ENCODE measurements around the gene GLRX3. TPM values are rescaled to one million over a fixed set of nuclear protein-coding genes. Genes with fewer than 3 reads are reported as not detected.
"Not testable (repeated sequence)": the region's sequence is repeated elsewhere in the genome, so short reads cannot be mapped to it uniquely, and the experiment has no call there.

Gene GLRX3
- total RNA-seq, 6 experiments from 2014 or later: 96.2 to 123 (median 112) TPM

DNA sequence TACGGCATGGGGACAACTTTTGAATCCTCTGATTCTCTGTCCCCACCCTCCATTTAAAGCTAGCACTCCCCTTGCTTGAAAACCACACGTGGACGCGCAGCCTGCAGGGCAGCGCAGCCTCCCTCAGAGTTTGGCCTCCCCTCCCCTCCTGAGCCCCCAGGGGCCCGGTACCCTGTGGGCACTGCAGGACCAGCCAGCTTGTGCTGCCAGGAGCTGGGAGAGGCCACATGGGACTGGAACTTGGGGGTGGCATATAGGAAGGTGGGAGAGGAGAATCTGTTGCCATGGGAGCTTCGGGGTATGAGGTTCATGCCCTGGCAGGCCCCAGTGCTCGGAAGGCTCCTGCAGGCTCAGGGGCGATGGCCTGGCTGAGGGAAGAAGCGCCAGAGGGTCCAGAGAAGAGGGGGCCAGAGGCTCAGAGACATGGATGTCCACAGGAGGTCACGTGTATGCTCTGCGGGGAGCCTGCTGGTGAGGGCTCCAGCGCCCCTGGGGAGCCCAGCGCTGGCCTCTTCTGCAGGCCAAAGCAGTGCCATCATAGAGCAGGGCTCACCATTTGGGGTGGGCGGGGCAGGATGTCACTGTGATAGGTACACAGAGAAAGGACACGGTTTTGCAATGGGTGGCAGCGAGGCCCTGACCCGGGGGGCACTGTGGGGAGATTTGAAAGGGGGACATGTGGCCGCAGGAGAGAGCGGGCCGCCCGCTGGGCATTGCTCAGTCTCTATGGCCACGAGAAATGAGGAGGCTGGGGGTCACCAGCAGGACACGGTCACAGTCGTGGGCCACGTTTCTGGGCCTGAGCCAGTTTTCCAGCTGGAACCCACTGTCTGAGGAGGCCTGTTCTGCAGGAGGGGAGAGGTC, 64.2 kb downstream of the GLRX3 start:
- no peaks in the 10 kb centered on the region; the same call in none of the 2 replicates for H3K27me3 Mint-ChIP-seq (ENCODE audit: insufficient read depth)
- no peaks in the 10 kb centered on the region for H3K9me3 Mint-ChIP-seq
- no peak overlapping the region for H3K4me3 Mint-ChIP-seq
- no peaks in the 10 kb centered on the region for H3K36me3 Mint-ChIP-seq (ENCODE audit: low read depth)
- no peak for TF ChIP-seq CTCF (IDR thresholded peaks at IDR 0.05)
- no peak for DNase-seq
- no peaks in the 10 kb centered on the region for H3K4me1 Mint-ChIP-seq (ENCODE audit: low read depth)
- H3K27ac Mint-ChIP-seq: no peak overlapping the region

- no peaks in the 10 kb centered on the region; the same call in none of the 2 replicates for H3K27me3 Mint-ChIP-seq (ENCODE audit: insufficient read depth)
- H3K4me3 Mint-ChIP-seq: no peak overlapping the region
- H3K36me3 Mint-ChIP-seq (ENCODE audit: low read depth): no peaks in the 10 kb centered on the region
- H3K4me1 Mint-ChIP-seq (ENCODE audit: low read depth): no peaks in the 10 kb centered on the region
- H3K9me3 Mint-ChIP-seq: no peaks in the 10 kb centered on the region
- TF ChIP-seq CTCF (IDR thresholded peaks at IDR 0.05): no peak
- DNase-seq: no peak
- no peak overlapping the region for H3K27ac Mint-ChIP-seq
Observed at GRCh38 chr10:130201043-130201380, 64.8 kb downstream of the GLRX3 start.

DNA sequence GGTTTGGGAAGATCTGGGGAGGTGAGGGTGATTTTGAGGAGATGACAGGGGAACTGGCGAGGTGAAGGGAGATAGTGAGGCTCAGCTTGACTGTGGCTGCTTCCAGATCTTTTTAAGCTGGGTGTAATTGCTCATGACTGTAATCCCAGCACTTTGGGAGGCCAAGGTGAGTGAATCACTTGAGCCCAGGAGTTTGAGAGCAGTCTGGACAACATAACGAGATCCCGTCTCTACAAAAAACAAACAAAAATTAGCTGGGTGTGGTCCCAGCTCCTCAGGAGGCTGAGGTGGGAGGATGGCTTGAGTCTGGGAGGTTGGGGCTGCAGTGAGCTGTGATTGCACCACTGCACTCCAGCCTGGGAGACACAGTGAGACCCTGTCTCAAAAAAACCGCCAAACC, 66.0 kb downstream of the GLRX3 start:
- not testable (repeated sequence) for H3K9me3 Mint-ChIP-seq; DNase-seq; H3K4me3 Mint-ChIP-seq; H3K27me3 Mint-ChIP-seq (ENCODE audit: insufficient read depth); H3K36me3 Mint-ChIP-seq (ENCODE audit: low read depth); H3K4me1 Mint-ChIP-seq (ENCODE audit: low read depth); H3K27ac Mint-ChIP-seq

DNA sequence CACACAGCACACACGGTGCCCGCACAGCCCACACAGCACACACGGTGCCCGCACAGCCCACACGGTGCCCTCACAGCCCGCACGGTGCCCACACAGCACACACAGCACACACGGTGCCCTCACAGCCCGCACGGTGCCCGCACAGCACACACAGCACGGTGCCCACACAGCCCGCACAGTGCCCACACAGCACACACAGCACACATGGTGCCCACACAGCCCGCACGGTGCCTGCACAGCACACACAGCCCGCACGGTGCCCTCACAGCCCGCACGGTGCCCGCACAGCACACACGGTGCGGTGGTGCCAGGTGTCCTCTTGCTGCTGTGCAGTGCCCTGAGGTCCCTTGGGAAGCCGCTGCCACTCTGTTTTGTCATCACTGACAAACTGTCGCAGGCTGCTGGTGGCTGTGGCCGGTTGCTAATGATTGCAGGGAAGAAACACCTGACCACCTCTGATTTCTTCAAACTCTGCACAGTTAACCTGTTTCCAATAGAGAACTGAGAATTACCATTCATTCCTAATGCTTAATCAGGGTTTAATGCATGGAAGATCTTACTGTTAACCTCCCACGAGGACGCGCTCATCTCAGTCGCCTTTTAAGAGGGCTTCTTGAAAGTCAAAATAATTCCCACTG, 66.9 kb downstream of the GLRX3 start:
- no peaks in the 10 kb centered on the region for H3K9me3 Mint-ChIP-seq
- H3K4me3 Mint-ChIP-seq: no peak overlapping the region
- no peak for DNase-seq
- TF ChIP-seq CTCF (IDR thresholded peaks at IDR 0.05): no peak
- H3K27me3 Mint-ChIP-seq (ENCODE audit: insufficient read depth): no peaks in the 10 kb centered on the region; the same call in 1 of the 2 replicates
- no peak overlapping the region for H3K27ac Mint-ChIP-seq
- no peaks in the 10 kb centered on the region for H3K4me1 Mint-ChIP-seq (ENCODE audit: low read depth)
- H3K36me3 Mint-ChIP-seq (ENCODE audit: low read depth): no peaks in the 10 kb centered on the region

DNA sequence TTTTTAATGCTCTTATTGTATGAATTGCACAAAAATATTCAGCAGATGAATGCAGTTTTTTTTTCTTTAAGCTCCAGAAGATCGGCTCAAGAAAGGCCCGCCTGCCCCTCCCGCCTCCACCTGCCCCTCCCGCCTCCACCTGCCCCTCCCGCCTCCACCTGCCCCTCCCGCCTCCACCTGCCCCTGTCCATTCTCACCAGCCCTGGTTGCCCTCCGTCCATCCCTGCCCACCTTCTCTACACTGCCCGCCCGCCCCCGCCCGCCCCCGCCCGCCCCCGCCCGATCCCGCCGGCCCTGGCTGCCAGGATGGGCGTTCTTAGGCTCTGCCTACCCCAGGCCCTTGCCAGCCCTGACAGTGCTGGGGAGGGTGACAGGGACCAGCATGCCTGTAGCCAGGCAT, 67.4 kb downstream of the GLRX3 start:
- Mint-ChIP-seq H3K27me3 (ENCODE audit: insufficient read depth) (no peaks in the 10 kb centered on the region; the same call in 1 of the 2 replicates), H3K27ac (no peak overlapping the region), H3K9me3 (no peaks in the 10 kb centered on the region), H3K36me3 (ENCODE audit: low read depth) (no peaks in the 10 kb centered on the region), H3K4me1 (ENCODE audit: low read depth) (no peaks in the 10 kb centered on the region), H3K4me3 (no peak overlapping the region)
- no peak for DNase-seq
- no peak for TF ChIP-seq CTCF (IDR thresholded peaks at IDR 0.05)

DNA sequence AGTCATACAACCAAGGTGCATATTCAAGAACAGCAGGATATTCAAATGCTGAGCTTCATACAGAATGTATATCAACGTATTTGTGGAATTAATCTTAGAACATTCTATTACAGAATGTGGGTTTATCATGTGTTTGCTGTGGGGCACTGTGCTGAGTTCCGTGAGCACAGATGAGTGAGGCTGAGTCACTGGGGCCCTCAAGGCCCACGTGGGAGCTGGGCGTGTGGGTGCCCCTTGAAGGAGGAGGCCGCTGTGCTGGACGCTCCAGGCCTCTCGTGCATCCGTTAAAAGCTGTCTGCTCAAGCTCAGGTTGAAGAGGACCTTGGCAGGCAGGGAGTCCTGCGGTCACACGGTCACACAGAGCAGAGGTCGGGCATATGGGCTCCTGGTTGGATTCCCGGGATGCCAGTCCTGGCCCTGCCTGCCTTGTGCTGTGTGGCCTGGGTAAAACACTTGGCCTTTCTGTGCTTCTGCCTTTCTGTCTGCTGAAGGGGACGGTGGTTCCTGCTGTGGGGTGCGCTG, 70.1 kb downstream of the GLRX3 start:
- no peak for TF ChIP-seq CTCF (IDR thresholded peaks at IDR 0.05)
- H3K36me3 Mint-ChIP-seq (ENCODE audit: low read depth): no peaks in the 10 kb centered on the region
- no peak overlapping the region for H3K4me3 Mint-ChIP-seq
- no peaks in the 10 kb centered on the region for H3K9me3 Mint-ChIP-seq
- no peaks in the 10 kb centered on the region for H3K4me1 Mint-ChIP-seq (ENCODE audit: low read depth)
- no peaks in the 10 kb centered on the region; the same call in 1 of the 2 replicates for H3K27me3 Mint-ChIP-seq (ENCODE audit: insufficient read depth)
- no peak overlapping the region for H3K27ac Mint-ChIP-seq
- DNase-seq: no peak

Measured in HFFc6 (cell line).